ENCODE measurements around the gene NDEL1.

Gene NDEL1

DNA sequence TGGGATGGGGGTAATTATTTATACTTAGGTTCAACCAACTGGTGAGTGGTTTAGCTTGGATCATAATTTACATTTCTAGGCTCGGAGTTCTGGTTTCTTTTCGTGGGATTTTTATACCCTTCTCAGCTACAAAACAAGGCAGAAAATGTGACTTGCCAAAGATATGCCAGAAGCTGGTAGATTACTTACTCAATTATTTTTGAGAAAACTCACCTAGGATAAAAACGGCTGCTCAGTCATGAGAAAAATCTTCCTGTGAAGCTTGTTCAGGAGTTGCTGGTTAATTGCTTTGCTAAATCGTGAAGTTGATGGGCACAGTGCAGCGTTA, 1.1 kb downstream of the NDEL1 start:
- TF ChIP-seq, protein P1, sequence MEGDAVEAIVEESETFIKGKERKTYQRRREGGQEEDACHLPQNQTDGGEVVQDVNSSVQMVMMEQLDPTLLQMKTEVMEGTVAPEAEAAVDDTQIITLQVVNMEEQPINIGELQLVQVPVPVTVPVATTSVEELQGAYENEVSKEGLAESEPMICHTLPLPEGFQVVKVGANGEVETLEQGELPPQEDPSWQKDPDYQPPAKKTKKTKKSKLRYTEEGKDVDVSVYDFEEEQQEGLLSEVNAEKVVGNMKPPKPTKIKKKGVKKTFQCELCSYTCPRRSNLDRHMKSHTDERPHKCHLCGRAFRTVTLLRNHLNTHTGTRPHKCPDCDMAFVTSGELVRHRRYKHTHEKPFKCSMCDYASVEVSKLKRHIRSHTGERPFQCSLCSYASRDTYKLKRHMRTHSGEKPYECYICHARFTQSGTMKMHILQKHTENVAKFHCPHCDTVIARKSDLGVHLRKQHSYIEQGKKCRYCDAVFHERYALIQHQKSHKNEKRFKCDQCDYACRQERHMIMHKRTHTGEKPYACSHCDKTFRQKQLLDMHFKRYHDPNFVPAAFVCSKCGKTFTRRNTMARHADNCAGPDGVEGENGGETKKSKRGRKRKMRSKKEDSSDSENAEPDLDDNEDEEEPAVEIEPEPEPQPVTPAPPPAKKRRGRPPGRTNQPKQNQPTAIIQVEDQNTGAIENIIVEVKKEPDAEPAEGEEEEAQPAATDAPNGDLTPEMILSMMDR (IDR thresholded peaks at IDR 0.05; ENCODE audit: control extremely low read depth, extremely low read depth, low read depth, missing control alignments), result no peak
- no peak for DNase-seq (ENCODE audit: extremely low spot score)
- ChIA-PET POLR2A (interaction anchor here (0.6 kb wide), 1 partner anchor 413 kb away, joined by 3 read pairs; no protein-coding TSS in a partner anchor), CTCF (interaction anchor here (0.8 to 1.8 kb wide), 4 partner anchors 11 to 64 kb away, joined by 3 to 5 read pairs (median 4); no protein-coding TSS in a partner anchor)

DNA sequence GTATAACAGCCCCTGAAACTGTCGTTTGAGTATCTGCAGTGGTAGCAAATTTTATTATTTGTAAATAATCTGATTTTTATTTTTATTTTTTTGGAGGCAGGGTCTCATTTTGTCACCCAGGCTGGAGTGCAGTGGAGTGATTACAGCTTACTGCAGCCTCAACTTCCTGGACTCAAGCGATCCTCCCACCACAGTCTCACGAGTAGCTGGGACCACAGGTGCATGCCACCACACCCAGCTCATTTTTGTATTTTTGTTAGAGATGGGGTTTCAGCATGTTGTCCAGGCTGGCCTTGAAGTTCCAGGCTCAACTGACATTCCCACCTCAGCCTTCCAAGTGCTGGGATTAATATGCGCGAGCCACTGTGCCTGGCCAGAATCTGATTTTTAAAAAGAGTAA, 2.8 kb downstream of the NDEL1 start:
- ChIA-PET POLR2A (interaction anchor here (0.6 kb wide), 1 partner anchor 9 kb away, joined by 3 read pairs; no protein-coding TSS in a partner anchor), CTCF (interaction anchor here (0.9 to 1.8 kb wide), 2 partner anchors 9 to 28 kb away, joined by 5 to 6 read pairs; no protein-coding TSS in a partner anchor)
- DNase-seq (ENCODE audit: extremely low spot score), result no peak
- TF ChIP-seq, protein P1 (IDR thresholded peaks at IDR 0.05; ENCODE audit: control extremely low read depth, extremely low read depth, low read depth, missing control alignments), result no peak

DNA sequence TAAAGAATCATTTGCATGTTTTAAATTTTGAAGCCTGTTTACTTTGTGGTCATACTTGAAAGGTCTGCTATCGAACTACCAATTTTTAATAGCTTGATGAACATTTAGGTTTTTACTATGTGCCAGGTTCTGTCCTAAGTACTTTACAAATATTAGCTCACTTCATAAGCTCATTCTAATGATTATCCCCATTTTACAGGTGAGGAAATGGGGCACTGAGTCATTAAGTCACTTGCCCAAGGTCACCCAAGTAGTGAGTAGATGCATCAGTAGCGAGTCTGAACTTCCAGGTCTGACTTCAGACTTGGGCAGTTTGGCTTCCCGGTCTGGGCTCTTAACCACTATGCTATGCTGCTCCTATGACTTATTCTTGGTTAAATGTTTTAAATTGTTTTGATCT, 4.0 kb downstream of the NDEL1 start:
- TF ChIP-seq, protein P1 (IDR thresholded peaks at IDR 0.05; ENCODE audit: control extremely low read depth, extremely low read depth, low read depth, missing control alignments), result no peak
- no peak for DNase-seq (ENCODE audit: extremely low spot score)
- CTCF ChIA-PET, result interaction anchor here (0.7 kb wide), 1 partner anchor 139 kb away, joined by 3 read pairs; no protein-coding TSS in a partner anchor
- POLR2A ChIA-PET, result interaction anchor here (0.7 kb wide), 1 partner anchor 1224 kb away, joined by 5 read pairs; no protein-coding TSS in a partner anchor

DNA sequence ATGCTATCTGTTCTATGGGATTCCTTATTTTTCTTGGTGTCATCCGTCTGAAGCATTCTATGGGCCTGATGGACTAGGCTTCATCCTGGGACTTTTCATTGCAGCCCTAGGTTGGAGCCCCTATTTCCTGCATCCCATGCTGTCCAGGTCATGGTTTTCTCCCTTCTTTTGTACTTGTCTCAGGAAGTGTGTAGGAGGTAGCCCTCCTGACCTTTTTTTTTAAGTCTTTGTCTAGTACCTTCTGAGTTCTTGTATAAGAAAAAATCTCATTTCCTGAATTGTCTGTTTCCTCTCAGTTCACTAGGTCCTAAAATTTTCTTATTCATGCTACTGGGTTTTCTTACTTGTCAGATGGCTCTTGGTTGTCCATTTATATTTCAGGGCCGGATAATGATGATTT, 6.0 kb downstream of the NDEL1 start:
- TF ChIP-seq, protein P1 (IDR thresholded peaks at IDR 0.05; ENCODE audit: control extremely low read depth, extremely low read depth, low read depth, missing control alignments), result no peak
- no peak for DNase-seq (ENCODE audit: extremely low spot score)
- CTCF ChIA-PET, result no interaction called here
- POLR2A ChIA-PET, result interaction anchor here (0.6 kb wide), 1 partner anchor 58 kb away, joined by 3 read pairs; no protein-coding TSS in a partner anchor

DNA sequence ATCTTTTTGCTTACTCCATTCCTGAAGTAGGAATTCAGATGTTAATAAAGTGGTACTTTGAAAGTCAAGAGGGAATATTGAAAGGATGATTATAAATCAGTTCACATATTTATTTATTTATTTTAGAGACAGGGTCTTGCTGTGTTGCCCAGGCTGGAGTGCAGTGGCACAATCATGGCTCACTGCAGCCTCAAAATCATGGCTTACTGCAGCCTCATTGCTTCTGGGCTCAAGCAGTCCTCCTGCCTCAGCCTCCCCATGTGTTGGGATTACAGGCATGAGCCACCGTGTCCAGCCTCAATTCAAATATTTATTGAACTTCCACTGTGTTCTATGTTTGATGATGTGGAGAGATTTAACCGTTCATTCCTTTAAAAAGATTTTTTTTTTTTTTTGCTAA, 6.6 kb downstream of the NDEL1 start:
- TF ChIP-seq, protein P1 (IDR thresholded peaks at IDR 0.05; ENCODE audit: control extremely low read depth, extremely low read depth, low read depth, missing control alignments), result no peak
- CTCF ChIA-PET, result no interaction called here

DNA sequence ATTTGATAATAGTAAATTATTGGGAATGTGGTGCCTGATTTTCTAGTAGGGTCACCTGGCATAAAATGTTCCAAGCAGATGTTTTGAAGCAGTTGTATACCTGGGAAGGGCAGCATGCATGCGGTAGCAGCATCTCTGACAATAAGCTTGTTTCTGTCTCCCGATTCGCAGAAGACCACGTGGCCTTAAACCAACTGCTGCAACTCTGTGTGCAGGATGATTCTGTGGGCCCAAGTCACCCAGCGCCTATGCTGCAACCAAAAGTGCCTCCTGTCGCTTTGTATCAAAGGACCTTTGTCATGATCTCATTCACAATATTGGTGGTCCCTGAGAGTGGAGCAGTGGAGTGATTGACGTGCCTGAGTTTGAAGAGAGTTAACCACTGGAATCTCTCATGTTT, 8.1 kb downstream of the NDEL1 start:
- TF ChIP-seq, protein P1 (IDR thresholded peaks at IDR 0.05; ENCODE audit: control extremely low read depth, extremely low read depth, low read depth, missing control alignments), result no peak
- ChIA-PET POLR2A (no interaction called here), CTCF (interaction anchor here (1.5 kb wide), 1 partner anchor 60 kb away, joined by 3 read pairs; no protein-coding TSS in a partner anchor)
- no peak for DNase-seq (ENCODE audit: extremely low spot score)

More for the DNA sequence above, 6.6 kb downstream of the NDEL1 start:
- POLR2A ChIA-PET, result no interaction called here
- no peak for DNase-seq (ENCODE audit: extremely low spot score)
